H1 (cell line): ENCODE data around the gene PRKD1. TPM values are rescaled to one million over a fixed set of nuclear protein-coding genes. Genes with fewer than 3 reads are reported as not detected.

Source experiments
- CTCF ChIA-PET: fragments of 300-600 bp; sonication (Branson Sonifier 250); formaldehyde crosslinking; loops from one replicate; lab custom pipeline; 2021; ENCODE audit not compliant: partially characterized antibody; lab: Charles Lee
- POLR2A ChIA-PET: fragments of 300-600 bp; sonication (Branson Sonifier 250); formaldehyde crosslinking; loops from one replicate; lab custom pipeline; 2021; ENCODE audit warnings: inconsistent platforms; ENCODE audit not compliant: partially characterized antibody; lab: Charles Lee
- DNase-seq, 2 experiments: peaks; one replicate each; pipeline versions ENCODE4 v3.0.0 to v3.0.0-alpha.2; 2010 to 2022; ENCODE audit warnings: low spot score in 2 of 2, low read depth in 1 of 2, mixed read lengths in 1 of 2
- FAIRE-seq: peaks from 2 replicates; lab custom pipeline; 2011; peaks lifted over from hg19 to GRCh38; lab: Jason Lieb, UNC
- H2AFZ ChIP-seq: 2 replicates; pipeline ENCODE4 v1.8.1; 2012; ENCODE audit warnings: low read length, inconsistent platforms
- H2AK5ac ChIP-seq: 2 replicates; pipeline ENCODE4 v1.6.1; 2013; ENCODE audit warnings: low read depth, low read length
- H2BK120ac ChIP-seq: replicated peaks from 2 replicates; pipeline ENCODE3; 2013; ENCODE audit warnings: low read depth, low read length, inconsistent platforms
- H2BK12ac ChIP-seq: 2 replicates; pipeline ENCODE4 v1.6.1; 2013; ENCODE audit warnings: low read depth, low read length
- H2BK15ac ChIP-seq: 2 replicates; pipeline ENCODE4 v1.6.1; 2013; ENCODE audit warnings: low read length
- H2BK20ac ChIP-seq: 2 replicates; pipeline ENCODE4 v1.6.1; 2013; ENCODE audit warnings: low read length
- H2BK5ac ChIP-seq: 2 replicates; pipeline ENCODE4 v1.6.1; 2013; ENCODE audit warnings: low read depth, low read length
- H3K14ac ChIP-seq: 2 replicates; pipeline ENCODE4 v1.6.1; 2013; ENCODE audit warnings: inconsistent platforms; ENCODE audit not compliant: insufficient read length
- H3K18ac ChIP-seq: 2 replicates; pipeline ENCODE4 v1.6.1; 2013; ENCODE audit warnings: low read length; ENCODE audit errors: extremely low read depth
- H3K23ac ChIP-seq: 2 replicates; pipeline ENCODE4 v1.6.1; 2013; ENCODE audit warnings: inconsistent platforms; ENCODE audit not compliant: insufficient read length
- H3K23me2 ChIP-seq: 2 replicates; pipeline ENCODE4 v1.6.1; 2013; ENCODE audit warnings: low read depth, low read length
- H3K27ac ChIP-seq: 2 replicates; pipeline ENCODE4 v1.6.1; 2011; ENCODE audit warnings: low read depth, low read length, inconsistent platforms
- H3K27me3 ChIP-seq, 4 experiments: replicated peaks in 1 of 4; 1 replicate in 1 of 4; 2 replicates in 3 of 4; pipeline versions ENCODE4 v1.6.1 to v1.8.1; 2011 to 2013; ENCODE audit warnings: low read length in 3 of 4, mild to moderate bottlenecking in 3 of 4, inconsistent platforms in 2 of 4, mixed read lengths in 2 of 4, moderate library complexity in 1 of 4; ENCODE audit not compliant: control insufficient read depth in 3 of 4, insufficient read depth in 3 of 4; ENCODE audit errors: extremely low read depth in 1 of 4
- H3K36me3 ChIP-seq, 4 experiments: 2 replicates each; pipeline versions ENCODE4 v1.6.1 to v1.8.1; 2011 to 2013; ENCODE audit warnings: mild to moderate bottlenecking in 4 of 4, low read length in 3 of 4, moderate library complexity in 2 of 4, control low read depth in 1 of 4, inconsistent platforms in 1 of 4; ENCODE audit not compliant: insufficient read depth in 4 of 4, control insufficient read depth in 2 of 4
- H3K4ac ChIP-seq: replicated peaks from 2 replicates; pipeline ENCODE3; 2013; ENCODE audit warnings: low read length, low read depth, mixed read lengths, inconsistent platforms; ENCODE audit not compliant: insufficient read length
- H3K4me1 ChIP-seq, 4 experiments: replicated peaks in 1 of 4; 1 replicate in 1 of 4; 2 replicates in 3 of 4; pipeline versions ENCODE4 v1.6.1 to v1.8.1; 2011 to 2013; ENCODE audit warnings: low read length in 3 of 4, inconsistent platforms in 2 of 4, mixed read lengths in 1 of 4; ENCODE audit not compliant: insufficient read depth in 4 of 4, control insufficient read depth in 3 of 4
- H3K4me2 ChIP-seq, 2 experiments: 2 replicates each; pipeline versions ENCODE4 v1.6.1 to v1.8.1; 2011 to 2013; ENCODE audit warnings: low read depth in 2 of 2, low read length in 2 of 2, control low read depth in 1 of 2, inconsistent platforms in 1 of 2, mild to moderate bottlenecking in 1 of 2; ENCODE audit not compliant: insufficient read depth in 1 of 2
- H3K4me3 ChIP-seq, 4 experiments: fragments of 200-600, 300-600 bp in 1 of 4; sonication (generic), shearing (Covaris generic), sonication (Bioruptor Twin) in 1 of 4; 2 replicates each; pipeline versions ENCODE4 v1.5.1 to v1.8.1; 2011 to 2016; ENCODE audit warnings: low read length in 4 of 4, low read depth in 3 of 4, control low read depth in 2 of 4, inconsistent platforms in 2 of 4, mild to moderate bottlenecking in 2 of 4, mixed read lengths in 1 of 4, moderate library complexity in 1 of 4; ENCODE audit not compliant: insufficient read depth in 2 of 4; ENCODE audit errors: extremely low read depth in 1 of 4
- H3K56ac ChIP-seq: replicated peaks from 2 replicates; pipeline ENCODE3; 2013; ENCODE audit warnings: low read depth, mild to moderate bottlenecking, mixed read lengths, low read length, inconsistent platforms; ENCODE audit not compliant: insufficient read length
- H3K79me1 ChIP-seq: 2 replicates; pipeline ENCODE4 v1.6.1; 2013; ENCODE audit warnings: low read depth, low read length, control low read depth
- H3K79me2 ChIP-seq, 2 experiments: 2 replicates each; pipeline versions ENCODE4 v1.6.1 to v1.8.1; 2012 to 2013; ENCODE audit warnings: low read length in 2 of 2, mild to moderate bottlenecking in 2 of 2, inconsistent platforms in 1 of 2; ENCODE audit not compliant: insufficient read depth in 2 of 2, control insufficient read depth in 1 of 2
- H3K9ac ChIP-seq, 4 experiments: replicated peaks in 1 of 4; 1 replicate in 1 of 4; 2 replicates in 3 of 4; pipeline versions ENCODE4 v1.6.1 to v1.8.1; 2011 to 2013; ENCODE audit warnings: low read depth in 3 of 4, low read length in 3 of 4, control low read depth in 2 of 4, mild to moderate bottlenecking in 2 of 4, moderate library complexity in 2 of 4, inconsistent platforms in 1 of 4; ENCODE audit errors: extremely low read depth in 1 of 4
- H3K9me3 ChIP-seq, 2 experiments: 2 replicates each; pipeline versions ENCODE4 v1.6.1 to v1.8.1; 2012 to 2013; ENCODE audit warnings: mild to moderate bottlenecking in 2 of 2, moderate library complexity in 2 of 2, control low read depth in 1 of 2, inconsistent platforms in 1 of 2, low read depth in 1 of 2, low read length in 1 of 2, mixed read lengths in 1 of 2; ENCODE audit not compliant: insufficient read depth in 2 of 2
- H4K20me1 ChIP-seq, 2 experiments: replicated peaks in 1 of 2; 2 replicates each; pipeline versions ENCODE3 to v1.8.1; 2011 to 2013; ENCODE audit warnings: inconsistent platforms in 2 of 2, low read length in 2 of 2, mild to moderate bottlenecking in 1 of 2; ENCODE audit not compliant: insufficient read depth in 2 of 2, control insufficient read depth in 1 of 2
- H4K5ac ChIP-seq: 2 replicates; pipeline ENCODE4 v1.6.1; 2013; ENCODE audit warnings: low read length, low read depth, mixed read lengths, inconsistent platforms; ENCODE audit not compliant: insufficient read length
- H4K8ac ChIP-seq: 2 replicates; pipeline ENCODE4 v1.8.0; 2013; ENCODE audit warnings: mild to moderate bottlenecking, moderate library complexity, low read length, inconsistent platforms; ENCODE audit not compliant: insufficient read depth; ENCODE audit errors: extremely low read depth
- H4K91ac ChIP-seq: replicated peaks from 2 replicates; pipeline ENCODE3; 2013; ENCODE audit warnings: low read length, mixed read lengths, inconsistent platforms; ENCODE audit not compliant: insufficient read length
- WGBS, 2 experiments: shearing (Covaris generic) in 1 of 2; methylation state at CpG; one replicate each; pipeline versions ENCODE4 v1.1.6 to v1.1.7; 2013 to 2015; ENCODE audit warnings: low lambda C conversion rate in 2 of 2, mixed read lengths in 2 of 2, inconsistent platforms in 1 of 2, low coverage in 1 of 2, missing lambda C conversion rate in 1 of 2; ENCODE audit not compliant: insufficient replicate concordance in 2 of 2, insufficient coverage in 1 of 2, insufficient read length in 1 of 2; ENCODE audit errors: extremely low coverage in 1 of 2, missing lambda C conversion rate in 1 of 2; 5-methylcytosine and 5-hydroxymethylcytosine counted together
- polyA plus RNA-seq, 7 experiments: library from polyadenylated mRNA; depleted of rRNA in 3 of 7; stranded (reverse) in 5 of 7; unstranded in 2 of 7; fragments of >200 nt in 5 of 7; fragments of 200-250 nt in 2 of 7; gene quantifications; 1 replicate in 5 of 7; 2 replicates in 1 of 7; 4 replicates in 1 of 7; pipeline versions ENCODE4 v1.2.1 to v1.2.3, GENCODE V29; 2011 to 2013; ENCODE audit warnings: missing spikeins in 2 of 7, mixed read lengths in 2 of 7
- total RNA-seq: library from RNA; stranded (reverse); fragmentation: NEBNext Ultra II Directional; extraction: Animal tissue kit (Norgen Biotek cat#: 25700); gene quantifications from 2 replicates; pipeline ENCODE4 v1.2.1, GENCODE V29; 2021

PRKD1 gene
- total and polyA plus RNA-seq, 2 of the 8 experiments (the other 6 are each of a cell fraction or from before 2014, with no cell fraction given): 3.6 to 6.8 TPM

GRCh38 chr14:29821242-29821641, 106.4 kb downstream of the PRKD1 start:
- FAIRE-seq (no peak), DNase-seq (no peak)
- no peak overlapping the region for H2AFZ ChIP-seq
- H2AK5ac ChIP-seq: no peak overlapping the region
- H3K56ac ChIP-seq: no peak overlapping the region
- no peak overlapping the region for H2BK5ac ChIP-seq
- WGBS, 2 experiments: 80% methylated on average over 2 of the region's 2 CpGs; no CpG with 5 or more reads in 1 of the 2 experiments
- peaks cover 0 to 3% (median 1%) of the 10 kb centered on the region in 4 experiments; a peak in 1 of 7 replicates for H3K4me1 ChIP-seq
- no peaks in the 10 kb centered on the region for H4K20me1 ChIP-seq
- H2BK15ac ChIP-seq: no peak overlapping the region
- no peak overlapping the region for H4K8ac ChIP-seq
- H3K4ac ChIP-seq: no peak overlapping the region
- no peaks in the 10 kb centered on the region for H3K23me2 ChIP-seq
- H3K36me3 ChIP-seq: no peaks in the 10 kb centered on the region
- H3K79me2 ChIP-seq: no peaks in the 10 kb centered on the region
- H3K23ac ChIP-seq: no peak overlapping the region
- H4K91ac ChIP-seq: no peak overlapping the region
- no peak overlapping the region for H3K4me2 ChIP-seq
- H3K14ac ChIP-seq: no peak overlapping the region
- H3K4me3 ChIP-seq: no peak overlapping the region
- H3K27ac ChIP-seq: no peak overlapping the region
- no peak overlapping the region for H2BK20ac ChIP-seq
- no peak overlapping the region for H3K9ac ChIP-seq
- ChIA-PET CTCF (no interaction called here), POLR2A (no interaction called here)
- H2BK120ac ChIP-seq: no peak overlapping the region
- no peaks in the 10 kb centered on the region for H3K27me3 ChIP-seq
- H3K9me3 ChIP-seq: no peaks in the 10 kb centered on the region
- no peak overlapping the region for H4K5ac ChIP-seq
- H3K18ac ChIP-seq: no peak overlapping the region
- no peaks in the 10 kb centered on the region for H3K79me1 ChIP-seq
- H2BK12ac ChIP-seq: no peak overlapping the region
